ENCODE data around the gene YPEL2.
A peak's percentile ranks its signal among the peaks of the same experiment; 100 is the strongest.

YPEL2 gene

DNA sequence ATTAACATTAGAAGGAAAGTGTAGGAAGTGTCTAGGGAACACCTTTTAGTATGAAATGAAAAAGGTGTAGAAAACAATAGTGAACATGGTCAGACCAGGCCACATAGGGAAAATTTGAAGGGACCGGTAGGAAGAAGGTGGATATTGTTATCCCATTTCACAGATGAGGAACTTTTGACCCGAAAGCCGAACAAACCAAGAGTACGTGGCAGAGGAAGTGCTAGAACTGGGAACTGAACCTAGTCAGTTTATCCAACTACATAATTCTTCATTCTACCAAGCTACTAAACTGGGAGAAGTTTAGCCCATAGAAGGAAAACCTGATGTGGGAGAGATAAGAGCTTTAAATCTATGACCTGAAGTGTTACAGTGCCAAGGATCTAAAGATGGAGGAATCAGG, 43.2 kb downstream of the YPEL2 start:
- H3K4me3 ChIP-seq (ENCODE audit: low read depth, low read length) = no peak overlapping the region
- DNase-seq (ENCODE audit: low read depth, low spot score) = no peak
- POLR2A ChIA-PET = no interaction called here
- TF ChIP-seq, protein P1, sequence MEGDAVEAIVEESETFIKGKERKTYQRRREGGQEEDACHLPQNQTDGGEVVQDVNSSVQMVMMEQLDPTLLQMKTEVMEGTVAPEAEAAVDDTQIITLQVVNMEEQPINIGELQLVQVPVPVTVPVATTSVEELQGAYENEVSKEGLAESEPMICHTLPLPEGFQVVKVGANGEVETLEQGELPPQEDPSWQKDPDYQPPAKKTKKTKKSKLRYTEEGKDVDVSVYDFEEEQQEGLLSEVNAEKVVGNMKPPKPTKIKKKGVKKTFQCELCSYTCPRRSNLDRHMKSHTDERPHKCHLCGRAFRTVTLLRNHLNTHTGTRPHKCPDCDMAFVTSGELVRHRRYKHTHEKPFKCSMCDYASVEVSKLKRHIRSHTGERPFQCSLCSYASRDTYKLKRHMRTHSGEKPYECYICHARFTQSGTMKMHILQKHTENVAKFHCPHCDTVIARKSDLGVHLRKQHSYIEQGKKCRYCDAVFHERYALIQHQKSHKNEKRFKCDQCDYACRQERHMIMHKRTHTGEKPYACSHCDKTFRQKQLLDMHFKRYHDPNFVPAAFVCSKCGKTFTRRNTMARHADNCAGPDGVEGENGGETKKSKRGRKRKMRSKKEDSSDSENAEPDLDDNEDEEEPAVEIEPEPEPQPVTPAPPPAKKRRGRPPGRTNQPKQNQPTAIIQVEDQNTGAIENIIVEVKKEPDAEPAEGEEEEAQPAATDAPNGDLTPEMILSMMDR (IDR thresholded peaks at IDR 0.05; ENCODE audit: insufficient read depth, low read length, missing control alignments) = no peak
- CTCF ChIA-PET = interaction anchor here (1.0 to 1.9 kb wide), 2 partner anchors 8 to 67 kb away, joined by 4 read pairs; no protein-coding TSS in a partner anchor

DNA sequence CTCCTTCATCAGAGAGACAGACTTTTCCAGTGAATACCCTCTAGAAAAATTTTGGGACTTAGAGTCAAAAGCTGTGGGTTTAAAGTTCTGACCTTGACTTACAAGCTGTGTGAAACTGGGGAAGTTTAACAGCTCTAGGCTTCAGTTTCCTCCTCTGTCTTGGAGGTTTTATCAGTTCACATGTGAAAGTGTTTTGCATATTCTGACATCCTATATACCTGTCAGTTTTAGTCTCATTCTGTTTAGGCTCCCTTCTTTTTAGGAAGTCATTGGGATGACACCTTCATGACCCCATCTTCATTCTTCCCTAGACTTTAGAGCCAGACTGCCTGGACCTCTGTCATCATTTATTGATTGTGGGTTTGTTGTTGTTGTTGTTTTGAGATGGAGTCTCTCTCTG, 44.4 kb downstream of the YPEL2 start:
- H3K4me3 ChIP-seq (ENCODE audit: low read depth, low read length) = no peak overlapping the region
- TF ChIP-seq, protein P1 (IDR thresholded peaks at IDR 0.05; ENCODE audit: insufficient read depth, low read length, missing control alignments) = no peak
- ChIA-PET CTCF (interaction anchor here (1.0 to 1.9 kb wide), 2 partner anchors 10 to 65 kb away, joined by 4 read pairs; no protein-coding TSS in a partner anchor), POLR2A (interaction anchor here (0.6 to 1.1 kb wide), 3 partner anchors 14 to 84 kb away, joined by 3 to 7 read pairs (median 5); no protein-coding TSS in a partner anchor)
- no peak for DNase-seq (ENCODE audit: low read depth, low spot score)

GRCh38 chr17:59376506-59376905, 45.1 kb downstream of the YPEL2 start:
- POLR2A ChIA-PET = no interaction called here
- CTCF ChIA-PET = no interaction called here
- TF ChIP-seq, protein P1 (IDR thresholded peaks at IDR 0.05; ENCODE audit: insufficient read depth, low read length, missing control alignments) = no peak
- no peak for DNase-seq (ENCODE audit: low read depth, low spot score)
- H3K4me3 ChIP-seq (ENCODE audit: low read depth, low read length) = no peak overlapping the region

DNA sequence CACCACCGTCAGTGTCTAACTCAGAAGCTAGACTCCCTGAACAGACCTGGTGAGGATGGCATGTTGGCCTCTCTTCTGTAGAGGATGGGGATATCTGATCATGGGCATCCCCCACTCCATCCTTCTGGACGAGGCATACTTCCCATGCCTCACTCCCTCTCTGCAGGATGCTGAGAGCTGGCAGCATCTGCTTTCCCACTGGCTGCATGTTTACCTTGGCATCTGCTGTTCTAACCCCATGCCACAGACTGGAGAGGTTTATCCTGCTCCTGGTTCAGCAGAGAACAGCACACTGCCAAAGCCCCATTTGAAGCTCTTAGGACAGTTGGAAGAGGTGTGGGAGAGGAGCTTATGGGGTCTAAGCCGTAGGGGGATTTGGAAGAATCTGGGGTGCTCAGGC, 46.0 kb downstream of the YPEL2 start:
- H3K4me3 ChIP-seq (ENCODE audit: low read depth, low read length) = no peak overlapping the region
- TF ChIP-seq, protein P1 (IDR thresholded peaks at IDR 0.05; ENCODE audit: insufficient read depth, low read length, missing control alignments) = no peak
- ChIA-PET CTCF (no interaction called here), POLR2A (no interaction called here)
- DNase-seq (ENCODE audit: low read depth, low spot score) = no peak

DNA sequence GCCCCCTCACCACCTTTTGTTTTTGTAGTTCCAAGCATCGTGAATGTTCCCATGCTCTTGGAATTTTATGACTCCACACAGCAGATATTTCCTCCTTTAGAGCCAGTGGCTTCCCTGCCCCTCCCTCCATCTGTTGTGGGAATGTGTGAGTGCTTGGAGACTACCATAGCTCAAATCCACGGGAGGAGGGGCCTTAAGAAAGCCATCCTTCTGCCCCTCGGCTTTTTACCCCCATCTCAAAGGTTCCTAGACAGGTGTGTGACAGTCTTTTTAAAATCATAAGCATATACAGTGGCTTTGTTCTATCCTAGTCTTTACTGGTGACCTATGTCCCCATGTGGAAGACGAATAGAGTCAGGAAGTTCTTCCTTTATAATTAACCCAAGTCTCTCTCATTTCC, 47.2 kb downstream of the YPEL2 start:
- H3K4me3 ChIP-seq (ENCODE audit: low read depth, low read length) = no peak overlapping the region
- DNase-seq (ENCODE audit: low read depth, low spot score) = peak; percentile 72
- TF ChIP-seq, protein P1 (IDR thresholded peaks at IDR 0.05; ENCODE audit: insufficient read depth, low read length, missing control alignments) = no peak
- ChIA-PET CTCF (interaction anchor here (0.7 to 3.0 kb wide), 6 partner anchors 10 to 67 kb away, joined by 3 to 8 read pairs (median 4); no protein-coding TSS in a partner anchor), POLR2A (no interaction called here)

DNA sequence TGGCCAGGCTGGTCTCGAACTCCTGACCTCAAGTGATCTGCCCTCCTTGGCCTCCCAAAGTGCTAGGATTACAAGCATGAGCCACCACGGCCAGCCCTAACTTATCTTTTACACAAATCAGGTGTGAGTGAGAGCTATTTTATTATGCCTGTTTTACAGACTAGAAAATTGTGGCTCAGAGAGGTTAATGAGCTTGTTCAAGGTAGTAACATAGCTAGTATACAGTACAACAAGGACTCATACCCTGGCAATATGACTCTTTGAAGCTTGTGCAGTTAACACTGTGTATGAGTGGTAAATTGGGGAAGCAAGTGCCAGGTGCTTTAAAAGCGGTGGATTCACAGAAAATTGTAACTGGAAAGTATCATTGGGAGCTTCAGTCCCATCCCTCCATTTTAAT, 49.0 kb downstream of the YPEL2 start:
- POLR2A ChIA-PET = no interaction called here

More for the DNA sequence above, 49.0 kb downstream of the YPEL2 start:
- TF ChIP-seq, protein P1 (IDR thresholded peaks at IDR 0.05; ENCODE audit: insufficient read depth, low read length, missing control alignments) = no peak
- DNase-seq (ENCODE audit: low read depth, low spot score) = no peak
- CTCF ChIA-PET = interaction anchor here (0.9 to 3.0 kb wide), 4 partner anchors 12 to 61 kb away, joined by 3 to 8 read pairs (median 4); no protein-coding TSS in a partner anchor
- H3K4me3 ChIP-seq (ENCODE audit: low read depth, low read length) = no peak overlapping the region
